Neural progenitor cell (in vitro differentiated cells): ENCODE data around the gene KCNK3. TPM values are rescaled to one million over a fixed set of nuclear protein-coding genes. Genes with fewer than 3 reads are reported as not detected.

Experiments
- DNase-seq: peaks from one replicate; pipeline ENCODE4 v3.0.0-alpha.2; 2016; ENCODE audit warnings: low spot score
- H2AFZ ChIP-seq: fragments of 200-600 bp; sonication (generic); replicated peaks from 2 replicates; pipeline ENCODE4 v1.6.1; 2016; ENCODE audit warnings: antibody characterized with exemption
- H3F3A ChIP-seq: fragments of 200-600 bp; sonication (generic); 2 replicates; pipeline ENCODE4 v1.6.1; 2016; ENCODE audit warnings: antibody characterized with exemption, low read depth
- H3K27ac ChIP-seq: fragments of 200-600 bp; sonication (generic); 2 replicates; pipeline ENCODE4 v1.5.1; 2016; ENCODE audit warnings: mild to moderate bottlenecking
- H3K27me3 ChIP-seq: fragments of 200-600 bp; sonication (generic); 2 replicates; pipeline ENCODE4 v1.6.1; 2016; ENCODE audit warnings: mild to moderate bottlenecking, moderate library complexity
- H3K36me3 ChIP-seq: fragments of 200-600 bp; sonication (generic); 2 replicates; pipeline ENCODE4 v1.5.1; 2016
- H3K4me1 ChIP-seq: fragments of 200-600 bp; sonication (generic); 2 replicates; pipeline ENCODE4 v1.6.1; 2016; ENCODE audit warnings: mixed run types
- H3K4me2 ChIP-seq: fragments of 200-600 bp; sonication (generic); 2 replicates; pipeline ENCODE4 v1.6.1; 2016
- H3K4me3 ChIP-seq: fragments of 200-600 bp; sonication (generic); 2 replicates; pipeline ENCODE4 v1.5.1; 2016
- H3K79me2 ChIP-seq: fragments of 200-600 bp; sonication (generic); 2 replicates; pipeline ENCODE4 v1.6.1; 2016; ENCODE audit warnings: low read depth
- H3K9ac ChIP-seq: fragments of 200-600 bp; sonication (generic); 2 replicates; pipeline ENCODE4 v1.6.1; 2016
- H3K9me3 ChIP-seq: fragments of 200-600 bp; sonication (generic); 2 replicates; pipeline ENCODE4 v1.5.1; 2016; ENCODE audit warnings: low read depth
- H4K20me1 ChIP-seq: fragments of 200-600 bp; sonication (generic); 2 replicates; pipeline ENCODE4 v1.6.1; 2016; ENCODE audit warnings: low read depth
- H3K27ac Mint-ChIP-seq: 3 replicates; pipeline ENCODE4 v1.8.0; 2021; ENCODE audit warnings: mixed read lengths
- H3K27me3 Mint-ChIP-seq: 2 replicates; pipeline ENCODE4 v1.8.0; 2022; ENCODE audit warnings: low read depth, mild to moderate bottlenecking, inconsistent platforms, moderate library complexity, mixed read lengths; ENCODE audit not compliant: insufficient read depth
- H3K36me3 Mint-ChIP-seq: 3 replicates; pipeline ENCODE4 v1.8.0; 2021; ENCODE audit warnings: mixed read lengths
- H3K4me1 Mint-ChIP-seq: 3 replicates; pipeline ENCODE4 v1.8.0; 2021; ENCODE audit warnings: mixed read lengths
- H3K4me3 Mint-ChIP-seq: 3 replicates; pipeline ENCODE4 v1.8.0; 2021; ENCODE audit warnings: mild to moderate bottlenecking, moderate library complexity, mixed read lengths
- H3K9me3 Mint-ChIP-seq: 3 replicates; pipeline ENCODE4 v1.8.0; 2020; ENCODE audit warnings: mixed read lengths
- EZH2 ChIP-seq: fragments of 200-600 bp; sonication (generic); IDR thresholded peaks from 2 replicates; pipeline ENCODE4 v1.6.1; 2017; ENCODE audit warnings: antibody characterized with exemption, mild to moderate bottlenecking, moderate library complexity
- EZH2phosphoT487 ChIP-seq: fragments of 200-600 bp; sonication (generic); IDR thresholded peaks from 2 replicates; pipeline ENCODE4 v1.6.1; 2017; ENCODE audit warnings: antibody characterized with exemption
- total RNA-seq: library from RNA; depleted of rRNA; stranded (reverse); fragments of >200 nt; gene quantifications from 2 replicates; pipeline ENCODE4 v1.2.3, GENCODE V29; 2015; ENCODE audit warnings: low replicate concordance
- TF ChIP-seq, protein P1 (sequence below): fragments of 200-600 bp; sonication (generic); IDR thresholded peaks from 2 replicates; pipeline ENCODE4 v1.5.1; 2017; ENCODE audit warnings: antibody characterized with exemption, mild to moderate bottlenecking

KCNK3 gene
- total RNA-seq, 1 donor from 2014 or later = not detected

DNA sequence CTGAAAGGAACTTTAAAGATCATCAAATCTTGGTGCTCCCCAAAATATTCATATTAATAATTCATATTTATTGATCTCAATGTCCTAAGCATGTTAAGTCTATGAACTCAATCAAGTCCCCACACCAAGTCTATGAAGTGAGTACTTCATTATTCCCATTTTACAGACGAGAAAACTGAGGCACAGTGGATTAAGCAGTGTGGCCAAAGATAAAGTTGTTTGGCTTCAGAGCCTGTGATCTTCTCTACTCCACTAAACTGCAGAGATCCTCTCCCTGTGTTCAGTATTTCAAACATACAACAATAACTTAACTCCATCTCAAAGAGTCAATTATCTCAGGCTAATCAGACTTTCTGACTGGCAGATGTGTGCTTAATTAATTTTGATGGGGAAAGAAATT is 29.8 kb downstream of the KCNK3 start:
- DNase-seq = no peak
- Histone ChIP-seq H3K27me3 (no peaks in the 10 kb centered on the region), H3K27ac (no peak overlapping the region), H3K4me2 (no peak overlapping the region), H4K20me1 (no peaks in the 10 kb centered on the region), H3K4me3 (no peak overlapping the region), H2AFZ (no peak overlapping the region), H3K36me3 (no peaks in the 10 kb centered on the region), H3K9me3 (no peaks in the 10 kb centered on the region), H3K79me2 (no peaks in the 10 kb centered on the region), H3F3A (no peaks in the 10 kb centered on the region), H3K4me1 (peaks cover 5% of the 10 kb centered on the region), H3K9ac (no peak overlapping the region)
- H3K36me3 Mint-ChIP-seq = no peaks in the 10 kb centered on the region
- no peaks in the 10 kb centered on the region for H3K9me3 Mint-ChIP-seq
- H3K27me3 Mint-ChIP-seq = peaks cover 10% of the 10 kb centered on the region
- no peak overlapping the region for H3K4me3 Mint-ChIP-seq
- peaks cover 13% of the 10 kb centered on the region for H3K4me1 Mint-ChIP-seq
- TF ChIP-seq EZH2 (no peak), EZH2phosphoT487 (no peak)
- TF ChIP-seq, protein P1, sequence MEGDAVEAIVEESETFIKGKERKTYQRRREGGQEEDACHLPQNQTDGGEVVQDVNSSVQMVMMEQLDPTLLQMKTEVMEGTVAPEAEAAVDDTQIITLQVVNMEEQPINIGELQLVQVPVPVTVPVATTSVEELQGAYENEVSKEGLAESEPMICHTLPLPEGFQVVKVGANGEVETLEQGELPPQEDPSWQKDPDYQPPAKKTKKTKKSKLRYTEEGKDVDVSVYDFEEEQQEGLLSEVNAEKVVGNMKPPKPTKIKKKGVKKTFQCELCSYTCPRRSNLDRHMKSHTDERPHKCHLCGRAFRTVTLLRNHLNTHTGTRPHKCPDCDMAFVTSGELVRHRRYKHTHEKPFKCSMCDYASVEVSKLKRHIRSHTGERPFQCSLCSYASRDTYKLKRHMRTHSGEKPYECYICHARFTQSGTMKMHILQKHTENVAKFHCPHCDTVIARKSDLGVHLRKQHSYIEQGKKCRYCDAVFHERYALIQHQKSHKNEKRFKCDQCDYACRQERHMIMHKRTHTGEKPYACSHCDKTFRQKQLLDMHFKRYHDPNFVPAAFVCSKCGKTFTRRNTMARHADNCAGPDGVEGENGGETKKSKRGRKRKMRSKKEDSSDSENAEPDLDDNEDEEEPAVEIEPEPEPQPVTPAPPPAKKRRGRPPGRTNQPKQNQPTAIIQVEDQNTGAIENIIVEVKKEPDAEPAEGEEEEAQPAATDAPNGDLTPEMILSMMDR = no peak
- H3K27ac Mint-ChIP-seq = no peak overlapping the region

DNA sequence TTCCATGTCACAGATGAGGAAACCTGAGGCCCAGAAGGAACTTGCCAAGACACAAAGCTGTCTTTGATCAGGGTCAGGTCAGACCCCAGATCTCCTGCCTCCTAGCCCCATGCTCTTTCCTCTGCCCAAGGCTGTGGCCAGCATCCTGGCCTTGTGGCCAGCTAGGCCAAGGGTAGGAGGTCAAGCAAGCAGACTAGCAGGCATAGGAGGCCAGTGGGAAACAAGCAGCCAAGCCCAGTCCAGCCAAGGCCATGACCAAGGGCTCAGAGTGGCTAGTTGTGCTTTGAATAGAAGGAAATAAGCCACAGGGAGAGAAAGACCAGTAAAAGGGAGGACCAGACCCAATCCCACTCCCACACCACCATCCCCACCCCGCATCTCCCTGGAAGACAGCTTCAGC is 30.4 kb downstream of the KCNK3 start:
- H3K4me3 Mint-ChIP-seq = no peak overlapping the region

DNA sequence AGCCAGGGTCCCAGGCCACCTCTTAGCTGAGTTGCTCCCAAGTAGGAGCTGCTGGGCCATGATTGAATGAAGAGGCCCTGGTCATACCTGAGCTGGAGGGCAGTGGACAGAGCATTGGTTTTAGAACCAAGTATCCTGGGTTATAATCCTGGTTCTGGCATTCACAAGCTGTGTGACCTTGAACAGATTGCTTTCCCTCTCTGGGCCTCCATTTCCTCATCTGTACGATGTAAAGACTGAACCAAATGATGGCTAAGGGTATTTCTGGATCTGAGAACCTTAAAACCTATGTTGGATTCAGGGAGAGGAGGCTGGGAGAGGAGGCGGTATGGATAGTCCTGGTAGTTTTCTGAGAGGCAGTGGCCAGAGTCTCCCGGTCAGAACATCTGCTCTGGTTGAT is 31.0 kb downstream of the KCNK3 start:
- H3K27ac ChIP-seq = no peak overlapping the region
- no peaks in the 10 kb centered on the region for H3K27me3 ChIP-seq
- H3K4me2 ChIP-seq = no peak overlapping the region
- H3K36me3 Mint-ChIP-seq = no peaks in the 10 kb centered on the region
- H3K9ac ChIP-seq = no peak overlapping the region
- no peaks in the 10 kb centered on the region for H3K9me3 ChIP-seq
- DNase-seq = no peak
- no peak overlapping the region for H2AFZ ChIP-seq
- H3K4me1 ChIP-seq = peaks cover 5% of the 10 kb centered on the region
- TF ChIP-seq, protein P1 = no peak
- no peak overlapping the region for H3K4me3 Mint-ChIP-seq
- H3K36me3 ChIP-seq = no peaks in the 10 kb centered on the region
- H3K27ac Mint-ChIP-seq = no peak overlapping the region
- H3K4me1 Mint-ChIP-seq = peaks cover 13% of the 10 kb centered on the region
- H3F3A ChIP-seq = no peaks in the 10 kb centered on the region
- H3K79me2 ChIP-seq = no peaks in the 10 kb centered on the region
- peaks cover 10% of the 10 kb centered on the region for H3K27me3 Mint-ChIP-seq
- H4K20me1 ChIP-seq = no peaks in the 10 kb centered on the region
- H3K9me3 Mint-ChIP-seq = no peaks in the 10 kb centered on the region
- no peak overlapping the region for H3K4me3 ChIP-seq

More for the DNA sequence above, 30.4 kb downstream of the KCNK3 start:
- Mint-ChIP-seq H3K36me3 (no peaks in the 10 kb centered on the region), H3K27ac (no peak overlapping the region), H3K9me3 (no peaks in the 10 kb centered on the region), H3K27me3 (peaks cover 10% of the 10 kb centered on the region), H3K4me1 (peaks cover 13% of the 10 kb centered on the region)
- H4K20me1 ChIP-seq = no peaks in the 10 kb centered on the region
- TF ChIP-seq EZH2 (no peak), EZH2phosphoT487 (no peak)
- TF ChIP-seq, protein P1 = no peak
- H3K9ac ChIP-seq = no peak overlapping the region
- H3K4me2 ChIP-seq = no peak overlapping the region
- no peaks in the 10 kb centered on the region for H3K79me2 ChIP-seq
- H3K4me1 ChIP-seq = peaks cover 5% of the 10 kb centered on the region
- H3K27ac ChIP-seq = no peak overlapping the region
- H3K9me3 ChIP-seq = no peaks in the 10 kb centered on the region
- no peak for DNase-seq
- no peaks in the 10 kb centered on the region for H3K36me3 ChIP-seq
- H2AFZ ChIP-seq = no peak overlapping the region
- no peaks in the 10 kb centered on the region for H3K27me3 ChIP-seq
- H3F3A ChIP-seq = no peaks in the 10 kb centered on the region
- H3K4me3 ChIP-seq = no peak overlapping the region
